GM23248 (cell line): ENCODE measurements around the gene SH3GL1.

ENCODE experiments used
- EZH2 ChIP-seq: fragments of 200-600 bp; sonication (generic); IDR thresholded peaks from 2 replicates; pipeline ENCODE4 v1.6.1; 2018; ENCODE audit warnings: antibody characterized with exemption, mild to moderate bottlenecking; ENCODE audit not compliant: insufficient read depth, poor library complexity, severe bottlenecking
- EZH2phosphoT487 ChIP-seq: fragments of 200-600 bp; sonication (generic); IDR thresholded peaks from 2 replicates; pipeline ENCODE4 v1.6.1; 2018; ENCODE audit warnings: antibody characterized with exemption, moderate library complexity, mild to moderate bottlenecking, low read depth; ENCODE audit not compliant: insufficient read depth

GRCh38 chr19:4416268-4416667 is 15.9 kb upstream of the SH3GL1 start:
- TF ChIP-seq EZH2phosphoT487 (no peak), EZH2 (no peak)
